Glutamatergic neuron (in vitro differentiated cells): Measurements from ENCODE around the gene DNM3. TPM values are rescaled to one million over a fixed set of nuclear protein-coding genes. Genes with fewer than 3 reads are reported as not detected.

Experiments
- DNase-seq: peaks from one replicate; pipeline ENCODE4 v3.0.0; 2022
- H3K27ac Mint-ChIP-seq: one replicate; pipeline ENCODE4 v1.8.0; 2020; ENCODE audit warnings: mild to moderate bottlenecking, mixed read lengths, inconsistent platforms; ENCODE audit not compliant: unreplicated experiment
- H3K27me3 Mint-ChIP-seq: one replicate; pipeline ENCODE4 v1.8.0; 2020; ENCODE audit warnings: mild to moderate bottlenecking, moderate library complexity, mixed read lengths, inconsistent platforms; ENCODE audit not compliant: unreplicated experiment
- H3K36me3 Mint-ChIP-seq: one replicate; pipeline ENCODE4 v1.8.0; 2020; ENCODE audit warnings: mild to moderate bottlenecking, mixed read lengths, inconsistent platforms; ENCODE audit not compliant: unreplicated experiment
- H3K4me1 Mint-ChIP-seq: one replicate; pipeline ENCODE4 v1.8.0; 2020; ENCODE audit warnings: mild to moderate bottlenecking, low read depth, mixed read lengths, inconsistent platforms; ENCODE audit not compliant: unreplicated experiment
- H3K4me3 Mint-ChIP-seq: one replicate; pipeline ENCODE4 v1.8.0; 2020; ENCODE audit warnings: mild to moderate bottlenecking, mixed read lengths, inconsistent platforms; ENCODE audit not compliant: unreplicated experiment
- H3K9me3 Mint-ChIP-seq: one replicate; pipeline ENCODE4 v1.8.0; 2020; ENCODE audit warnings: mild to moderate bottlenecking, moderate library complexity, mixed read lengths, inconsistent platforms; ENCODE audit not compliant: unreplicated experiment
- CTCF ChIP-seq: fragments of 200-600 bp; sonication (generic); IDR thresholded peaks from one replicate; pipeline ENCODE4 v1.5.0; 2021; ENCODE audit not compliant: partially characterized antibody, unreplicated experiment
- microRNA-seq: library from miRNA; unstranded; fragments of <30 nt; microRNA quantifications from one replicate; pipeline ENCODE4, GENCODE V29; 2020; ENCODE audit not compliant: unreplicated experiment
- total RNA-seq: library from RNA; stranded (reverse); fragmentation: NEBNext Ultra II Directional; extraction: Animal tissue kit (Norgen Biotek cat#: 25700); gene quantifications from one replicate; pipeline ENCODE4 v1.2.1, GENCODE V29; 2021; ENCODE audit not compliant: unreplicated experiment

The DNM3 gene
- total RNA-seq, 1 donor from 2014 or later = 11.4 TPM

- Mint-ChIP-seq H3K27ac (no peak overlapping the region), H3K4me1 (peaks cover 8% of the 10 kb centered on the region), H3K9me3 (no peaks in the 10 kb centered on the region), H3K4me3 (no peak overlapping the region), H3K36me3 (no peaks in the 10 kb centered on the region), H3K27me3 (no peaks in the 10 kb centered on the region)
- no peak for DNase-seq
- no peak for TF ChIP-seq CTCF
These were observed 615.1 kb downstream of the DNM3 start for GRCh38 chr1:172456344-172456769.

- H3K4me1 Mint-ChIP-seq = peaks cover 6% of the 10 kb centered on the region
- no peaks in the 10 kb centered on the region for H3K9me3 Mint-ChIP-seq
- H3K4me3 Mint-ChIP-seq = no peak overlapping the region
These were observed 616.3 kb downstream of the DNM3 start for GRCh38 chr1:172457479-172458130.

GRCh38 chr1:172460177-172460576 lies 618.9 kb downstream of the DNM3 start:
- no peak for TF ChIP-seq CTCF
- Mint-ChIP-seq H3K27me3 (no peaks in the 10 kb centered on the region), H3K4me1 (peaks cover 4% of the 10 kb centered on the region), H3K27ac (no peak overlapping the region), H3K9me3 (no peaks in the 10 kb centered on the region), H3K36me3 (no peaks in the 10 kb centered on the region), H3K4me3 (no peak overlapping the region)
- DNase-seq = no peak

More at GRCh38 chr1:172457479-172458130, 616.3 kb downstream of the DNM3 start:
- Mint-ChIP-seq H3K27ac (no peak overlapping the region), H3K36me3 (no peaks in the 10 kb centered on the region), H3K27me3 (no peaks in the 10 kb centered on the region)
- no peak for DNase-seq
- TF ChIP-seq CTCF = no peak

GRCh38 chr1:172460887-172461315 lies 619.6 kb downstream of the DNM3 start:
- H3K4me1 Mint-ChIP-seq = peaks cover 4% of the 10 kb centered on the region
- no peaks in the 10 kb centered on the region for H3K27me3 Mint-ChIP-seq
- no peaks in the 10 kb centered on the region for H3K9me3 Mint-ChIP-seq
- no peak for TF ChIP-seq CTCF
- no peak overlapping the region for H3K27ac Mint-ChIP-seq
- no peaks in the 10 kb centered on the region for H3K36me3 Mint-ChIP-seq
- H3K4me3 Mint-ChIP-seq = no peak overlapping the region
- no peak for DNase-seq

Small RNA genes within 50 kb of the gene (microRNA-seq; reads per million reads assigned to microRNA genes)
- gene MIR199A2 (0.55 reads per million), gene MIR3120 (not detected)

Other genes starting within 250 kb of the DNM3 start
- not detected for gene MYOCOS, start 219.3 kb upstream of the DNM3 start, total RNA-seq
- not detected for gene MYOC, start 188.8 kb upstream of the DNM3 start, total RNA-seq
- 8.4 TPM for gene VAMP4, start 99.4 kb upstream of the DNM3 start, total RNA-seq
- gene METTL13, start 59.8 kb upstream of the DNM3 start, total RNA-seq = 21.4 TPM